WTC11 (cell line): Measurements from ENCODE around the gene DAND5. TPM values are rescaled to one million over a fixed set of nuclear protein-coding genes. Genes with fewer than 3 reads are reported as not detected.

Experiments
- ATAC-seq: fragments of 200-7000 bp; cut with Tn5 transposase; 2 replicates; pipeline ENCODE4 v1.10.0; 2021; ENCODE audit warnings: mild to moderate bottlenecking, moderate library complexity
- CTCF ChIA-PET: fragments of 300-600 bp; sonication (Branson Sonifier 250); formaldehyde crosslinking; loops from one replicate; lab custom pipeline; 2021; ENCODE audit warnings: antibody characterized with exemption; lab: Charles Lee
- POLR2A ChIA-PET: fragments of 350-600 bp; sonication (Branson Sonifier 250); formaldehyde crosslinking; loops from one replicate; lab custom pipeline; 2021; ENCODE audit warnings: antibody characterized with exemption; lab: Charles Lee
- DNase-seq: peaks from one replicate; pipeline ENCODE4 v3.0.0; 2021; ENCODE audit warnings: low spot score
- H3K27ac Mint-ChIP-seq: 2 replicates; pipeline ENCODE4 v1.8.0; 2021; ENCODE audit warnings: mixed read lengths
- H3K27me3 Mint-ChIP-seq: 2 replicates; pipeline ENCODE4 v1.8.0; 2021; ENCODE audit warnings: low read depth, mild to moderate bottlenecking, moderate library complexity, mixed read lengths
- H3K36me3 Mint-ChIP-seq: 2 replicates; pipeline ENCODE4 v1.8.0; 2021; ENCODE audit warnings: mixed read lengths
- H3K4me1 Mint-ChIP-seq: 2 replicates; pipeline ENCODE4 v1.8.0; 2022; ENCODE audit warnings: mixed read lengths
- H3K4me3 Mint-ChIP-seq: 2 replicates; pipeline ENCODE4 v1.8.0; 2021; ENCODE audit warnings: mild to moderate bottlenecking, moderate library complexity, mixed read lengths
- H3K9me3 Mint-ChIP-seq: 2 replicates; pipeline ENCODE4 v1.8.0; 2021; ENCODE audit warnings: mixed read lengths
- ATF1 ChIP-seq: sonication (generic); formaldehyde crosslinking; IDR thresholded peaks from 2 replicates; pipeline ENCODE4 v1.8.1; 2023; ENCODE audit warnings: mild to moderate bottlenecking, moderate library complexity, missing genetic modification reagents
- ETV6 ChIP-seq: sonication (generic); formaldehyde crosslinking; IDR thresholded peaks from 2 replicates; pipeline ENCODE4 v1.8.1; 2022; ENCODE audit warnings: mild to moderate bottlenecking, missing genetic modification reagents
- GRHL2 ChIP-seq: fragments of 250-450 bp; sonication (Bioruptor Pico); IDR thresholded peaks from 2 replicates; pipeline ENCODE4 v1.8.0; 2022; ENCODE audit warnings: mild to moderate bottlenecking, moderate library complexity; ENCODE audit not compliant: insufficient replicate concordance, severe bottlenecking
- NFATC4 ChIP-seq: fragments of 250-450 bp; sonication (Bioruptor Pico); IDR thresholded peaks from 2 replicates; pipeline ENCODE4 v1.9.0; 2021; ENCODE audit warnings: mild to moderate bottlenecking
- SP1 ChIP-seq: sonication (generic); formaldehyde crosslinking; conservative IDR thresholded peaks from 2 replicates; pipeline ENCODE4 v1.8.1; 2022; ENCODE audit warnings: missing genetic modification reagents
- TCF7 ChIP-seq: sonication (generic); formaldehyde crosslinking; IDR thresholded peaks from 2 replicates; pipeline ENCODE4 v1.8.0; 2022; ENCODE audit warnings: mild to moderate bottlenecking, low read depth, missing genetic modification reagents, moderate library complexity
- ZNF138 ChIP-seq: sonication (generic); formaldehyde crosslinking; conservative IDR thresholded peaks from 2 replicates; pipeline ENCODE4 v1.8.1; 2022; ENCODE audit warnings: mild to moderate bottlenecking, moderate library complexity, missing genetic modification reagents
- total RNA-seq: library from RNA; stranded (reverse); gene quantifications from 3 replicates; pipeline ENCODE4 v1.2.3, GENCODE V29; 2021
- TF ChIP-seq, protein P1 (sequence below): fragments of 250-450 bp; sonication (Bioruptor Pico); IDR thresholded peaks from 2 replicates; pipeline ENCODE4 v1.8.0; 2021; ENCODE audit warnings: mild to moderate bottlenecking
- TF ChIP-seq, protein P2 (sequence below): sonication (generic); formaldehyde crosslinking; IDR thresholded peaks from 2 replicates; pipeline ENCODE4 v1.8.0; 2023; ENCODE audit warnings: mild to moderate bottlenecking, missing genetic modification reagents
- TF ChIP-seq, protein P3 (sequence below): sonication (generic); formaldehyde crosslinking; IDR thresholded peaks from 2 replicates; pipeline ENCODE4 v1.8.1; 2023; ENCODE audit warnings: mild to moderate bottlenecking, missing genetic modification reagents
- TF ChIP-seq, protein P4 (sequence below): sonication (generic); formaldehyde crosslinking; IDR thresholded peaks from 2 replicates; pipeline ENCODE4 v1.8.1; 2023; ENCODE audit warnings: mild to moderate bottlenecking, missing genetic modification reagents, moderate library complexity
- TF ChIP-seq, protein P5 (sequence below): fragments of 250-450 bp; sonication (Bioruptor Pico); IDR thresholded peaks from 2 replicates; pipeline ENCODE4 v1.9.0; 2021; ENCODE audit warnings: mild to moderate bottlenecking
- TF ChIP-seq, protein P6 (sequence below): sonication (generic); formaldehyde crosslinking; IDR thresholded peaks from 2 replicates; pipeline ENCODE4 v1.8.1; 2022; ENCODE audit warnings: low read depth, mild to moderate bottlenecking, moderate library complexity, missing genetic modification reagents, borderline replicate concordance
- TF ChIP-seq, protein P7 (sequence below): sonication (generic); formaldehyde crosslinking; conservative IDR thresholded peaks from 2 replicates; pipeline ENCODE4 v1.8.1; 2023; ENCODE audit warnings: mild to moderate bottlenecking, low read depth, missing genetic modification reagents, moderate library complexity
- TF ChIP-seq, protein P8 (sequence below): sonication (generic); formaldehyde crosslinking; IDR thresholded peaks from 2 replicates; pipeline ENCODE4 v1.8.1; 2023; ENCODE audit warnings: mild to moderate bottlenecking, missing genetic modification reagents, moderate library complexity

DAND5 gene
- total RNA-seq, 1 experiment from 2014 or later: 0.22 TPM

DNA sequence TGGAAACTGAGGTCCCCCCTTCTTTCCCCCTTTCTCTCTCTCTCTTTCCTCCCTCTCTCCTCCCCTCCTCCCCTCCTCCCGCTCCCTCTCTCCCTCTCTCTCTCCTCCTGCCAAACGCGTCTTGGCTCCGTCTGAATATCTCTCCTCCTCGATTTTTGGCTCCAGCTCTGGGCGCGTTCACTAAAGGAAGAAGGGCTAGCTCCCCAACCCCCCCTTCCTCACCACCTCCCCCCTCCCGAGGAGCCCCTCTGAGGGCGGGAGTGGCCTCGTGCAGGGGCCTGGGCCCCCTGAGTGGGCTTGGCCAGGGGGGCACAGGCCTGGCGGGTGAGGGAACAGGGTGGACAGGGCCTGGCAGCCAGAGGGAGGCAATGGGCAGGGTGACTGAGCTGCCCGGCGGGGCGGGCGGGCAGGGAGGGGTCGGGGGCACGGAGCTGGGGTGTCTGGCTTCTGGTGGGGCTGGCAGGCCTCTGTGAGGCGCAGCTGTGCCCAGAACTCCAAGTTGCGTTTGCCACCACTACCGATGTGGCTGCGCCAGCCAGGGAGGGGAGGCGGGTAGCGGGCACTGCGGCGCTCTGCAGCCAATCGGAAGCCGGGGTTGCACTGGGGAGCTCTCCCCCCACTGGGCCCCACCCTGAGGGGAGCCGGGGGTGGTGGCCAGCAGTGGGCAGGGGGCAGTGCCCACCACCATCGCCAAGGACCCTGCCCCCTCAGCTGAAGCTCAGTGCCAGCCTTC is 33.0 kb downstream of the DAND5 start:
- DNase-seq: no peak
- Mint-ChIP-seq H3K27me3 (peaks cover 88% of the 10 kb centered on the region), H3K27ac (no peak overlapping the region), H3K9me3 (no peaks in the 10 kb centered on the region), H3K36me3 (no peaks in the 10 kb centered on the region), H3K4me3 (no peak overlapping the region)
- ATAC-seq: no peak
- POLR2A ChIA-PET: no interaction called here
- CTCF ChIA-PET: interaction anchor here (0.7 to 4.5 kb wide), 6 partner anchors 11 to 91 kb away, joined by 3 to 33 read pairs (median 8); no protein-coding TSS in a partner anchor
- TF ChIP-seq, protein P1, sequence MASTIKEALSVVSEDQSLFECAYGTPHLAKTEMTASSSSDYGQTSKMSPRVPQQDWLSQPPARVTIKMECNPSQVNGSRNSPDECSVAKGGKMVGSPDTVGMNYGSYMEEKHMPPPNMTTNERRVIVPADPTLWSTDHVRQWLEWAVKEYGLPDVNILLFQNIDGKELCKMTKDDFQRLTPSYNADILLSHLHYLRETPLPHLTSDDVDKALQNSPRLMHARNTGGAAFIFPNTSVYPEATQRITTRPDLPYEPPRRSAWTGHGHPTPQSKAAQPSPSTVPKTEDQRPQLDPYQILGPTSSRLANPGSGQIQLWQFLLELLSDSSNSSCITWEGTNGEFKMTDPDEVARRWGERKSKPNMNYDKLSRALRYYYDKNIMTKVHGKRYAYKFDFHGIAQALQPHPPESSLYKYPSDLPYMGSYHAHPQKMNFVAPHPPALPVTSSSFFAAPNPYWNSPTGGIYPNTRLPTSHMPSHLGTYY (CRISPR knock-in tag): no peak
- TF ChIP-seq ATF1 (CRISPR knock-in tag) (no peak), TCF7 (CRISPR knock-in tag) (no peak), GRHL2 (no peak), ETV6 (no peak)
- TF ChIP-seq, protein P2, sequence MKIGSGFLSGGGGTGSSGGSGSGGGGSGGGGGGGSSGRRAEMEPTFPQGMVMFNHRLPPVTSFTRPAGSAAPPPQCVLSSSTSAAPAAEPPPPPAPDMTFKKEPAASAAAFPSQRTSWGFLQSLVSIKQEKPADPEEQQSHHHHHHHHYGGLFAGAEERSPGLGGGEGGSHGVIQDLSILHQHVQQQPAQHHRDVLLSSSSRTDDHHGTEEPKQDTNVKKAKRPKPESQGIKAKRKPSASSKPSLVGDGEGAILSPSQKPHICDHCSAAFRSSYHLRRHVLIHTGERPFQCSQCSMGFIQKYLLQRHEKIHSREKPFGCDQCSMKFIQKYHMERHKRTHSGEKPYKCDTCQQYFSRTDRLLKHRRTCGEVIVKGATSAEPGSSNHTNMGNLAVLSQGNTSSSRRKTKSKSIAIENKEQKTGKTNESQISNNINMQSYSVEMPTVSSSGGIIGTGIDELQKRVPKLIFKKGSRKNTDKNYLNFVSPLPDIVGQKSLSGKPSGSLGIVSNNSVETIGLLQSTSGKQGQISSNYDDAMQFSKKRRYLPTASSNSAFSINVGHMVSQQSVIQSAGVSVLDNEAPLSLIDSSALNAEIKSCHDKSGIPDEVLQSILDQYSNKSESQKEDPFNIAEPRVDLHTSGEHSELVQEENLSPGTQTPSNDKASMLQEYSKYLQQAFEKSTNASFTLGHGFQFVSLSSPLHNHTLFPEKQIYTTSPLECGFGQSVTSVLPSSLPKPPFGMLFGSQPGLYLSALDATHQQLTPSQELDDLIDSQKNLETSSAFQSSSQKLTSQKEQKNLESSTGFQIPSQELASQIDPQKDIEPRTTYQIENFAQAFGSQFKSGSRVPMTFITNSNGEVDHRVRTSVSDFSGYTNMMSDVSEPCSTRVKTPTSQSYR (CRISPR knock-in tag): no peak
- TF ChIP-seq, protein P3, sequence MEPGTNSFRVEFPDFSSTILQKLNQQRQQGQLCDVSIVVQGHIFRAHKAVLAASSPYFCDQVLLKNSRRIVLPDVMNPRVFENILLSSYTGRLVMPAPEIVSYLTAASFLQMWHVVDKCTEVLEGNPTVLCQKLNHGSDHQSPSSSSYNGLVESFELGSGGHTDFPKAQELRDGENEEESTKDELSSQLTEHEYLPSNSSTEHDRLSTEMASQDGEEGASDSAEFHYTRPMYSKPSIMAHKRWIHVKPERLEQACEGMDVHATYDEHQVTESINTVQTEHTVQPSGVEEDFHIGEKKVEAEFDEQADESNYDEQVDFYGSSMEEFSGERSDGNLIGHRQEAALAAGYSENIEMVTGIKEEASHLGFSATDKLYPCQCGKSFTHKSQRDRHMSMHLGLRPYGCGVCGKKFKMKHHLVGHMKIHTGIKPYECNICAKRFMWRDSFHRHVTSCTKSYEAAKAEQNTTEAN: no peak
- TF ChIP-seq, protein P4, sequence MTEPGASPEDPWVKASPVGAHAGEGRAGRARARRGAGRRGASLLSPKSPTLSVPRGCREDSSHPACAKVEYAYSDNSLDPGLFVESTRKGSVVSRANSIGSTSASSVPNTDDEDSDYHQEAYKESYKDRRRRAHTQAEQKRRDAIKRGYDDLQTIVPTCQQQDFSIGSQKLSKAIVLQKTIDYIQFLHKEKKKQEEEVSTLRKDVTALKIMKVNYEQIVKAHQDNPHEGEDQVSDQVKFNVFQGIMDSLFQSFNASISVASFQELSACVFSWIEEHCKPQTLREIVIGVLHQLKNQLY (CRISPR knock-in tag): no peak
- TF ChIP-seq, protein P5, sequence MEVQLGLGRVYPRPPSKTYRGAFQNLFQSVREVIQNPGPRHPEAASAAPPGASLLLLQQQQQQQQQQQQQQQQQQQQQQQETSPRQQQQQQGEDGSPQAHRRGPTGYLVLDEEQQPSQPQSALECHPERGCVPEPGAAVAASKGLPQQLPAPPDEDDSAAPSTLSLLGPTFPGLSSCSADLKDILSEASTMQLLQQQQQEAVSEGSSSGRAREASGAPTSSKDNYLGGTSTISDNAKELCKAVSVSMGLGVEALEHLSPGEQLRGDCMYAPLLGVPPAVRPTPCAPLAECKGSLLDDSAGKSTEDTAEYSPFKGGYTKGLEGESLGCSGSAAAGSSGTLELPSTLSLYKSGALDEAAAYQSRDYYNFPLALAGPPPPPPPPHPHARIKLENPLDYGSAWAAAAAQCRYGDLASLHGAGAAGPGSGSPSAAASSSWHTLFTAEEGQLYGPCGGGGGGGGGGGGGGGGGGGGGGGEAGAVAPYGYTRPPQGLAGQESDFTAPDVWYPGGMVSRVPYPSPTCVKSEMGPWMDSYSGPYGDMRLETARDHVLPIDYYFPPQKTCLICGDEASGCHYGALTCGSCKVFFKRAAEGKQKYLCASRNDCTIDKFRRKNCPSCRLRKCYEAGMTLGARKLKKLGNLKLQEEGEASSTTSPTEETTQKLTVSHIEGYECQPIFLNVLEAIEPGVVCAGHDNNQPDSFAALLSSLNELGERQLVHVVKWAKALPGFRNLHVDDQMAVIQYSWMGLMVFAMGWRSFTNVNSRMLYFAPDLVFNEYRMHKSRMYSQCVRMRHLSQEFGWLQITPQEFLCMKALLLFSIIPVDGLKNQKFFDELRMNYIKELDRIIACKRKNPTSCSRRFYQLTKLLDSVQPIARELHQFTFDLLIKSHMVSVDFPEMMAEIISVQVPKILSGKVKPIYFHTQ (CRISPR knock-in tag): no peak
- TF ChIP-seq, all 79 proteins: peak for 0
- no peaks in the 10 kb centered on the region for H3K4me1 Mint-ChIP-seq

DNA sequence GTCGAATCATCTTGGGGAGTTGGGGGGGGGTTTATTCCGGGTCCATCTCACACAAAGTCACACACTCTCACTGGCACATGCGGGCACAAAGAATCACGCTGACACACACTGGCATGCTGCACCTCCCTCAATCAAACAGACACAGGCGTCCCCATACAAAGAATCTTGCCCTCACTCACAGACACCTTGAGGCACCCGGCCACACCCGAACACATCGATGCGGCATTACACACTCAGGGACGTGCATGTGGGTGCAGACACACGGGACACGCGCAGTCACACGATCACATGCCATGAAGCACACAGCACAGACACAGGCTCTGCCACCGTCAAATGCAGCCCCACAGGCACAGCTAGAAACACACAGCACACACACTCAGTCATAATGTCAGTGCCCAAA is 33.7 kb downstream of the DAND5 start:
- no peaks in the 10 kb centered on the region for H3K4me1 Mint-ChIP-seq
- CTCF ChIA-PET: interaction anchor here (1.6 to 4.5 kb wide), 5 partner anchors 26 to 91 kb away, joined by 7 to 33 read pairs (median 11); no protein-coding TSS in a partner anchor
- no peaks in the 10 kb centered on the region for H3K9me3 Mint-ChIP-seq
- POLR2A ChIA-PET: no interaction called here
- no peak overlapping the region for H3K4me3 Mint-ChIP-seq
- no peak overlapping the region for H3K27ac Mint-ChIP-seq
- H3K27me3 Mint-ChIP-seq: peaks cover 88% of the 10 kb centered on the region
- ATAC-seq (no peak), DNase-seq (no peak)
- H3K36me3 Mint-ChIP-seq: no peaks in the 10 kb centered on the region
- TF ChIP-seq, protein P6, sequence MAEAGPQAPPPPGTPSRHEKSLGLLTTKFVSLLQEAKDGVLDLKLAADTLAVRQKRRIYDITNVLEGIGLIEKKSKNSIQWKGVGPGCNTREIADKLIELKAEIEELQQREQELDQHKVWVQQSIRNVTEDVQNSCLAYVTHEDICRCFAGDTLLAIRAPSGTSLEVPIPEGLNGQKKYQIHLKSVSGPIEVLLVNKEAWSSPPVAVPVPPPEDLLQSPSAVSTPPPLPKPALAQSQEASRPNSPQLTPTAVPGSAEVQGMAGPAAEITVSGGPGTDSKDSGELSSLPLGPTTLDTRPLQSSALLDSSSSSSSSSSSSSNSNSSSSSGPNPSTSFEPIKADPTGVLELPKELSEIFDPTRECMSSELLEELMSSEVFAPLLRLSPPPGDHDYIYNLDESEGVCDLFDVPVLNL (CRISPR knock-in tag): no peak
- TF ChIP-seq, protein P7, sequence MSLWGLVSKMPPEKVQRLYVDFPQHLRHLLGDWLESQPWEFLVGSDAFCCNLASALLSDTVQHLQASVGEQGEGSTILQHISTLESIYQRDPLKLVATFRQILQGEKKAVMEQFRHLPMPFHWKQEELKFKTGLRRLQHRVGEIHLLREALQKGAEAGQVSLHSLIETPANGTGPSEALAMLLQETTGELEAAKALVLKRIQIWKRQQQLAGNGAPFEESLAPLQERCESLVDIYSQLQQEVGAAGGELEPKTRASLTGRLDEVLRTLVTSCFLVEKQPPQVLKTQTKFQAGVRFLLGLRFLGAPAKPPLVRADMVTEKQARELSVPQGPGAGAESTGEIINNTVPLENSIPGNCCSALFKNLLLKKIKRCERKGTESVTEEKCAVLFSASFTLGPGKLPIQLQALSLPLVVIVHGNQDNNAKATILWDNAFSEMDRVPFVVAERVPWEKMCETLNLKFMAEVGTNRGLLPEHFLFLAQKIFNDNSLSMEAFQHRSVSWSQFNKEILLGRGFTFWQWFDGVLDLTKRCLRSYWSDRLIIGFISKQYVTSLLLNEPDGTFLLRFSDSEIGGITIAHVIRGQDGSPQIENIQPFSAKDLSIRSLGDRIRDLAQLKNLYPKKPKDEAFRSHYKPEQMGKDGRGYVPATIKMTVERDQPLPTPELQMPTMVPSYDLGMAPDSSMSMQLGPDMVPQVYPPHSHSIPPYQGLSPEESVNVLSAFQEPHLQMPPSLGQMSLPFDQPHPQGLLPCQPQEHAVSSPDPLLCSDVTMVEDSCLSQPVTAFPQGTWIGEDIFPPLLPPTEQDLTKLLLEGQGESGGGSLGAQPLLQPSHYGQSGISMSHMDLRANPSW (CRISPR knock-in tag): no peak
- no peak for TF ChIP-seq NFATC4 (CRISPR knock-in tag)
- TF ChIP-seq, protein P8, sequence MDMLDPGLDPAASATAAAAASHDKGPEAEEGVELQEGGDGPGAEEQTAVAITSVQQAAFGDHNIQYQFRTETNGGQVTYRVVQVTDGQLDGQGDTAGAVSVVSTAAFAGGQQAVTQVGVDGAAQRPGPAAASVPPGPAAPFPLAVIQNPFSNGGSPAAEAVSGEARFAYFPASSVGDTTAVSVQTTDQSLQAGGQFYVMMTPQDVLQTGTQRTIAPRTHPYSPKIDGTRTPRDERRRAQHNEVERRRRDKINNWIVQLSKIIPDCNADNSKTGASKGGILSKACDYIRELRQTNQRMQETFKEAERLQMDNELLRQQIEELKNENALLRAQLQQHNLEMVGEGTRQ: no peak
- TF ChIP-seq SP1 (CRISPR knock-in tag): no peak
- no peak for TF ChIP-seq ZNF138 (CRISPR knock-in tag)
